Neutrophil (primary cell): ENCODE measurements around the gene SORBS2.

Experiments used
- H3K27ac ChIP-seq: fragments of 200-600 bp; sonication (generic); 2 replicates; pipeline ENCODE4 v1.5.1; 2016; ENCODE audit warnings: mild to moderate bottlenecking, moderate library complexity
- H3K27me3 ChIP-seq: fragments of 200-600 bp; sonication (generic); 2 replicates; pipeline ENCODE4 v1.6.0; 2016; ENCODE audit warnings: mild to moderate bottlenecking
- H3K36me3 ChIP-seq: fragments of 200-600 bp; sonication (generic); 2 replicates; pipeline ENCODE4 v1.5.1; 2017
- H3K4me1 ChIP-seq, 2 experiments: fragments of 200-600 bp in 1 of 2; sonication (generic) in 1 of 2; 1 replicate in 1 of 2; 2 replicates in 1 of 2; pipeline versions ENCODE4 v1.5.1 to v1.6.1; 2013 to 2016; ENCODE audit warnings: low read depth in 1 of 2, low read length in 1 of 2, mild to moderate bottlenecking in 1 of 2, moderate library complexity in 1 of 2; ENCODE audit not compliant: control insufficient read depth in 1 of 2, insufficient read depth in 1 of 2
- H3K4me3 ChIP-seq, 2 experiments: fragments of 200-600 bp in 1 of 2; sonication (generic) in 1 of 2; 1 replicate in 1 of 2; 2 replicates in 1 of 2; pipeline ENCODE4 v1.5.1; 2013 to 2016; ENCODE audit warnings: low read depth in 1 of 2, low read length in 1 of 2, mild to moderate bottlenecking in 1 of 2, moderate library complexity in 1 of 2
- H3K9me3 ChIP-seq: fragments of 200-600 bp; sonication (generic); 2 replicates; pipeline ENCODE4 v1.5.1; 2016
- CTCF ChIP-seq: fragments of 200-600 bp; sonication (generic); IDR thresholded peaks from 2 replicates; pipeline ENCODE4 v1.5.1; 2016; ENCODE audit warnings: antibody characterized with exemption

Gene SORBS2

GRCh38 chr4:185642907-185643306 lies 169.1 kb downstream of the SORBS2 start:
- Histone ChIP-seq H3K36me3 (no peaks in the 10 kb centered on the region), H3K9me3 (no peaks in the 10 kb centered on the region), H3K4me3 (no peak overlapping the region), H3K27me3 (peaks cover 38% of the 10 kb centered on the region), H3K4me1 (no peaks in the 10 kb centered on the region), H3K27ac (no peak overlapping the region)
- no peak for TF ChIP-seq CTCF

GRCh38 chr4:185640811-185641675 lies 171.0 kb downstream of the SORBS2 start:
- Histone ChIP-seq H3K36me3 (no peaks in the 10 kb centered on the region), H3K9me3 (no peaks in the 10 kb centered on the region), H3K27ac (no peak overlapping the region), H3K4me3 (no peak overlapping the region), H3K27me3 (peaks cover 52% of the 10 kb centered on the region), H3K4me1 (no peaks in the 10 kb centered on the region)
- TF ChIP-seq CTCF, result no peak

- H3K36me3 ChIP-seq, result no peaks in the 10 kb centered on the region
- no peaks in the 10 kb centered on the region for H3K4me1 ChIP-seq
- H3K4me3 ChIP-seq, result no peak overlapping the region
- no peak overlapping the region for H3K27ac ChIP-seq
- no peak for TF ChIP-seq CTCF
- H3K27me3 ChIP-seq, result peaks cover 59% of the 10 kb centered on the region
- no peaks in the 10 kb centered on the region for H3K9me3 ChIP-seq
Observed at GRCh38 chr4:185638548-185639301, 173.3 kb downstream of the SORBS2 start.

- no peak for TF ChIP-seq CTCF
Observed at GRCh38 chr4:185638093-185638492, 173.9 kb downstream of the SORBS2 start.

GRCh38 chr4:185637163-185637875 lies 174.7 kb downstream of the SORBS2 start:
- Histone ChIP-seq H3K27me3 (peaks cover 59% of the 10 kb centered on the region), H3K4me1 (no peaks in the 10 kb centered on the region), H3K36me3 (no peaks in the 10 kb centered on the region), H3K9me3 (no peaks in the 10 kb centered on the region), H3K27ac (no peak overlapping the region), H3K4me3 (no peak overlapping the region)
- no peak for TF ChIP-seq CTCF

More at GRCh38 chr4:185638093-185638492, 173.9 kb downstream of the SORBS2 start:
- Histone ChIP-seq H3K4me3 (no peak overlapping the region), H3K27me3 (peaks cover 59% of the 10 kb centered on the region), H3K9me3 (no peaks in the 10 kb centered on the region), H3K27ac (no peak overlapping the region), H3K36me3 (no peaks in the 10 kb centered on the region), H3K4me1 (no peaks in the 10 kb centered on the region)
